IMR-90 (cell line): ENCODE measurements around the gene ANKRD52. TPM values are rescaled to one million over a fixed set of nuclear protein-coding genes. Genes with fewer than 3 reads are reported as not detected.
A peak's percentile ranks its signal among the peaks of the same experiment; 100 is the strongest.

Source experiments
- ATAC-seq: fragments of 200-7000 bp; cut with Tn5 transposase; 2 replicates; pipeline ENCODE4 v1.9.1; 2020; ENCODE audit warnings: low read depth, mild to moderate bottlenecking, moderate library complexity
- BruUV-seq: library from RNA; stranded (reverse); fragments of 400-500 nt; replicated peaks from 2 replicates; lab custom pipeline; 2021; lab: Mats Ljungman, UMichigan
- CTCF ChIA-PET: fragments of 300-600 bp; formaldehyde crosslinking; extraction: SDS; loops from one replicate; lab custom pipeline; 2021; ENCODE audit warnings: antibody characterized with exemption; lab: Yijun Ruan, JAX
- POLR2A ChIA-PET: fragments of 300-600 bp; sonication (Branson Sonifier 250); formaldehyde crosslinking; loops from one replicate; lab custom pipeline; 2022; ENCODE audit warnings: antibody characterized with exemption; ENCODE audit not compliant: unreplicated experiment; lab: Charles Lee
- DNase-seq: peaks from one replicate; pipeline ENCODE4 v3.0.0; 2013
- H2AFZ ChIP-seq: replicated peaks from 2 replicates; pipeline ENCODE3; 2013; ENCODE audit warnings: low read length, mild to moderate bottlenecking; ENCODE audit not compliant: poor library complexity
- H2AK5ac ChIP-seq: 2 replicates; pipeline ENCODE4 v1.6.1; 2013; ENCODE audit warnings: low read depth, low read length, inconsistent platforms
- H2AK9ac ChIP-seq: replicated peaks from 2 replicates; pipeline ENCODE3; 2013; ENCODE audit warnings: mild to moderate bottlenecking, low read depth, low read length, moderate library complexity; ENCODE audit not compliant: poor library complexity
- H2BK120ac ChIP-seq: 2 replicates; pipeline ENCODE4 v1.6.1; 2013; ENCODE audit warnings: low read depth, low read length, inconsistent platforms
- H2BK15ac ChIP-seq: 3 replicates; pipeline ENCODE4 v1.6.1; 2013; ENCODE audit warnings: low read depth, low read length, inconsistent platforms
- H2BK20ac ChIP-seq: 2 replicates; pipeline ENCODE4 v1.6.1; 2013; ENCODE audit warnings: low read depth, mild to moderate bottlenecking, inconsistent platforms, low read length, moderate library complexity
- H2BK5ac ChIP-seq: 2 replicates; pipeline ENCODE4 v1.6.1; 2013; ENCODE audit warnings: mild to moderate bottlenecking, low read depth, low read length, inconsistent platforms; ENCODE audit not compliant: poor library complexity, severe bottlenecking
- H3K14ac ChIP-seq: replicated peaks from 2 replicates; pipeline ENCODE4 v1.6.1; 2013; ENCODE audit warnings: low read depth, low read length, inconsistent platforms
- H3K18ac ChIP-seq: 2 replicates; pipeline ENCODE4 v1.6.1; 2013; ENCODE audit warnings: low read depth, low read length, control low read depth
- H3K23ac ChIP-seq: 2 replicates; pipeline ENCODE4 v1.6.1; 2013; ENCODE audit warnings: low read depth, low read length, inconsistent platforms
- H3K27ac ChIP-seq: 2 replicates; pipeline ENCODE4 v1.5.1; 2013; ENCODE audit warnings: mild to moderate bottlenecking, control low read depth, low read length; ENCODE audit not compliant: insufficient read depth
- H3K27me3 ChIP-seq: 2 replicates; pipeline ENCODE4 v1.6.1; 2013; ENCODE audit warnings: low read length; ENCODE audit not compliant: control insufficient read depth, insufficient read depth
- H3K36me3 ChIP-seq: 2 replicates; pipeline ENCODE4 v1.6.1; 2013; ENCODE audit warnings: low read length, mixed read lengths; ENCODE audit not compliant: control insufficient read depth, insufficient read depth
- H3K4ac ChIP-seq: 2 replicates; pipeline ENCODE4 v1.6.1; 2013; ENCODE audit warnings: low read depth, low read length, inconsistent platforms
- H3K4me1 ChIP-seq: 2 replicates; pipeline ENCODE4 v1.6.1; 2013; ENCODE audit warnings: low read length, mixed read lengths; ENCODE audit not compliant: control insufficient read depth, insufficient read depth
- H3K4me2 ChIP-seq: 2 replicates; pipeline ENCODE4 v1.6.1; 2013; ENCODE audit warnings: low read depth, mild to moderate bottlenecking, control low read depth, low read length, moderate library complexity
- H3K4me3 ChIP-seq: 2 replicates; pipeline ENCODE4 v1.5.1; 2013; ENCODE audit warnings: low read depth, mild to moderate bottlenecking, control low read depth, low read length, moderate library complexity; ENCODE audit not compliant: insufficient read depth
- H3K56ac ChIP-seq: 2 replicates; pipeline ENCODE4 v1.6.1; 2013; ENCODE audit warnings: low read length, inconsistent platforms; ENCODE audit not compliant: insufficient read depth; ENCODE audit errors: extremely low read depth
- H3K79me1 ChIP-seq, 2 experiments: 2 replicates each; pipeline ENCODE4 v1.6.1; 2013; ENCODE audit warnings: low read length in 2 of 2, inconsistent platforms in 1 of 2, low read depth in 1 of 2
- H3K9ac ChIP-seq: 2 replicates; pipeline ENCODE4 v1.6.1; 2013; ENCODE audit warnings: low read depth, low read length, control low read depth
- H3K9me1 ChIP-seq: 2 replicates; pipeline ENCODE4 v1.6.1; 2013; ENCODE audit warnings: low read length, inconsistent platforms; ENCODE audit not compliant: insufficient read depth
- H3K9me3 ChIP-seq: 2 replicates; pipeline ENCODE4 v1.6.1; 2013; ENCODE audit warnings: low read length; ENCODE audit not compliant: control insufficient read depth, insufficient read depth
- H4K20me1 ChIP-seq: 2 replicates; pipeline ENCODE4 v1.6.1; 2013; ENCODE audit warnings: low read length, inconsistent platforms; ENCODE audit not compliant: insufficient read depth
- H4K5ac ChIP-seq: 2 replicates; pipeline ENCODE4 v1.6.1; 2013; ENCODE audit warnings: mild to moderate bottlenecking, low read depth, low read length, control low read depth
- H4K8ac ChIP-seq, 2 experiments: 2 replicates each; pipeline ENCODE4 v1.6.1; 2013; ENCODE audit warnings: low read depth in 2 of 2, low read length in 2 of 2, control low read depth in 1 of 2, inconsistent platforms in 1 of 2
- H4K91ac ChIP-seq: 2 replicates; pipeline ENCODE4 v1.6.1; 2013; ENCODE audit warnings: low read depth, low read length, inconsistent platforms; ENCODE audit not compliant: insufficient read depth
- BHLHE40 ChIP-seq: fragments of 150-350 bp; IDR thresholded peaks from 2 replicates; pipeline ENCODE4 v1.6.1; 2016; ENCODE audit warnings: mild to moderate bottlenecking, low read depth, low read length
- CEBPB ChIP-seq: IDR thresholded peaks from 2 replicates; pipeline ENCODE4 v1.6.1; 2012; ENCODE audit warnings: low read depth, low read length, improper control_type of control experiment
- CTCF ChIP-seq: conservative IDR thresholded peaks from 2 replicates; pipeline ENCODE4 v1.5.1; 2012; ENCODE audit warnings: mild to moderate bottlenecking, low read depth, low read length, improper control_type of control experiment
- ELK1 ChIP-seq: fragments of 150-350 bp; IDR thresholded peaks from 2 replicates; pipeline ENCODE4 v1.6.1; 2016; ENCODE audit warnings: low read depth, mild to moderate bottlenecking, low read length, moderate library complexity, borderline replicate concordance
- FOS ChIP-seq: fragments of 150-350 bp; IDR thresholded peaks from 2 replicates; pipeline ENCODE4 v1.6.1; 2016; ENCODE audit warnings: low read depth, low read length
- MAZ ChIP-seq: IDR thresholded peaks from 2 replicates; pipeline ENCODE4 v1.6.1; 2012; ENCODE audit warnings: low read depth, mild to moderate bottlenecking, low read length, improper control_type of control experiment, moderate library complexity, borderline replicate concordance
- MXI1 ChIP-seq: IDR thresholded peaks from 2 replicates; pipeline ENCODE4 v1.6.1; 2012; ENCODE audit warnings: low read depth, mild to moderate bottlenecking, low read length, moderate library complexity, borderline replicate concordance
- POLR2A ChIP-seq: IDR thresholded peaks from 2 replicates; pipeline ENCODE4 v1.6.1; 2012; ENCODE audit warnings: mild to moderate bottlenecking, low read depth, low read length
- RAD21 ChIP-seq: IDR thresholded peaks from 2 replicates; pipeline ENCODE4 v1.6.1; 2012; ENCODE audit warnings: low read length, improper control_type of control experiment
- RCOR1 ChIP-seq: IDR thresholded peaks from 2 replicates; pipeline ENCODE4 v1.6.1; 2012; ENCODE audit warnings: mild to moderate bottlenecking, low read length, improper control_type of control experiment; ENCODE audit not compliant: insufficient replicate concordance
- RFX5 ChIP-seq: IDR thresholded peaks from 2 replicates; pipeline ENCODE4 v1.8.0; 2012; ENCODE audit warnings: low read depth, mild to moderate bottlenecking, low read length, moderate library complexity
- SMC3 ChIP-seq: fragments of 150-350 bp; IDR thresholded peaks from 2 replicates; pipeline ENCODE4 v1.6.1; 2016; ENCODE audit warnings: low read depth, mild to moderate bottlenecking, antibody characterized with exemption, low read length, moderate library complexity
- WGBS, 2 experiments: methylation state at CpG; one replicate each; pipeline versions ENCODE4 v1.1.5 to v1.1.7; 2013; ENCODE audit warnings: missing lambda C conversion rate in 2 of 2; ENCODE audit not compliant: insufficient read length in 1 of 2; ENCODE audit errors: extremely low coverage in 2 of 2; 5-methylcytosine and 5-hydroxymethylcytosine counted together
- dilution Hi-C: fragments of 300-500 bp; cut with HindIII; formaldehyde crosslinking; loops from one replicate; pipeline ENCODE4 v1.14.3; 2018; ENCODE audit warnings: low sequenced_read_pairs; ENCODE audit not compliant: unreplicated experiment
- in situ Hi-C: fragments of 300-500 bp; cut with MboI; formaldehyde crosslinking; loops from 3 replicates; pipeline ENCODE4 v1.14.3; 2019; ENCODE audit warnings: low sequenced_read_pairs, inconsistent platforms, mixed read lengths
- intact Hi-C: fragments of 100-400 bp; cut with micrococcal nuclease; formaldehyde crosslinking; loops from 2 replicates; pipeline ENCODE4 v1.10.0; 2022
- polyA plus RNA-seq, 3 experiments: library from polyadenylated mRNA; depleted of rRNA; stranded (reverse); fragments of >200 nt; gene quantifications; 2 replicates each; pipeline ENCODE4 v1.2.3, GENCODE V29; 2012; ENCODE audit warnings: low replicate concordance in 1 of 3
- total RNA-seq: library from RNA; depleted of rRNA; stranded (reverse); fragments of >200 nt; gene quantifications from 2 replicates; pipeline ENCODE4 v1.2.3, GENCODE V29; 2012

Gene ANKRD52
- total and polyA plus RNA-seq, 2 of the 4 experiments (the other 2 are of a cell fraction): 15.4 to 35.9 TPM

- peak; percentile 65 for TF ChIP-seq RAD21
- no peak for TF ChIP-seq MXI1
- no peak for TF ChIP-seq POLR2A
Observed at GRCh38 chr12:56189099-56189917, 68.9 kb downstream of the ANKRD52 start, which contains the start of gene SMARCC2 (continued).

GRCh38 chr12:56188778-56189098 lies 69.4 kb downstream of the ANKRD52 start:
- no peak overlapping the region; the same call in 1 of the 2 replicates for H2BK120ac ChIP-seq
- peaks cover 14% of the 10 kb centered on the region; the same call in 1 of the 2 replicates for H4K20me1 ChIP-seq
- H2BK15ac ChIP-seq: no peak overlapping the region
- dilution Hi-C loops (no loop called here), in situ Hi-C loops (loop anchor here (5.0 kb wide), 1 partner anchor 61 kb away; the partner anchor contains the start of gene ESYT1), intact Hi-C loops (loop anchor here (1.0 to 2.0 kb wide), 2 partner anchors 62 to 69 kb away; no protein-coding TSS in a partner anchor)
- CTCF ChIA-PET: interaction anchor here (0.7 to 2.6 kb wide), 13 partner anchors 10 to 275 kb away, joined by 3 to 27 read pairs (median 5); partner anchors contain the start of genes ANKRD52, ESYT1, RNF41 and ZC3H10
- POLR2A ChIA-PET: interaction anchor here (1.3 kb wide), 1 partner anchor 33 kb away, joined by 5 read pairs; the partner anchor contains the start of gene RNF41
- no peaks in the 10 kb centered on the region for H3K9me3 ChIP-seq
- H3K79me1 ChIP-seq: peaks cover 23 to 46% of the 10 kb centered on the region in 2 experiments
- WGBS, 2 experiments: no CpG with 5 or more reads among the region's 17 CpGs
- no peak overlapping the region for H3K18ac ChIP-seq
- no peak overlapping the region for H4K5ac ChIP-seq
- H3K27ac ChIP-seq: peak overlapping the region; percentile 75
- peak overlapping the region; percentile 92; the same call in 1 of the 2 replicates for H3K23ac ChIP-seq
- ATAC-seq (peak; percentile 1), DNase-seq (no peak)
- H3K9ac ChIP-seq: peak overlapping the region; percentile 95
- peaks cover 5% of the 10 kb centered on the region; the same call in 1 of the 2 replicates for H3K9me1 ChIP-seq
- BruUV-seq: no TSS peak
- peak overlapping the region in 1 of 2 experiments; percentile 41; a peak in 2 of 4 replicates for H4K8ac ChIP-seq
- peaks cover 13% of the 10 kb centered on the region for H3K36me3 ChIP-seq
- peak overlapping the region; percentile 97 for H3K14ac ChIP-seq
- peak overlapping the region; percentile 8; the same call in 1 of the 2 replicates for H3K56ac ChIP-seq
- H3K4me3 ChIP-seq: peak overlapping the region; percentile 95
- peak overlapping the region; percentile 84 for H2AFZ ChIP-seq
- H2BK20ac ChIP-seq: no peak overlapping the region
- H3K4ac ChIP-seq: peak overlapping the region; percentile 72
- peak overlapping the region; percentile 69 for H4K91ac ChIP-seq
- H2BK5ac ChIP-seq: peak overlapping the region; percentile 60
- peaks cover 7% of the 10 kb centered on the region for H3K4me1 ChIP-seq
- peak overlapping the region; percentile 98 for H2AK9ac ChIP-seq
- peak overlapping the region; percentile 97 for H3K4me2 ChIP-seq
- H2AK5ac ChIP-seq: peak overlapping the region; percentile 64
- H3K27me3 ChIP-seq: no peaks in the 10 kb centered on the region
- TF ChIP-seq CEBPB: no peak
- no peak for TF ChIP-seq BHLHE40
- no peak for TF ChIP-seq ELK1
- TF ChIP-seq MAZ: no peak
- TF ChIP-seq POLR2A: no peak
- TF ChIP-seq CTCF: no peak
- TF ChIP-seq FOS: no peak
- TF ChIP-seq RAD21: no peak
- TF ChIP-seq RCOR1: no peak
- TF ChIP-seq MXI1: no peak
- no peak for TF ChIP-seq RFX5
- no peak for TF ChIP-seq SMC3
